ENCODE results near the gene PGGHG.

- TF ChIP-seq CTCF (IDR thresholded peaks at IDR 0.05), result no peak
- no peak for TF ChIP-seq ZFX (IDR thresholded peaks at IDR 0.05; ENCODE audit: borderline replicate concordance)
Measured at GRCh38 chr11:342328-342727, 53.4 kb downstream of the PGGHG start.

Measured in 22Rv1 (cell line).